NCI-H748 treated with DMSO at 0.1 percent for 48 hours (cell line): ENCODE data around the gene RAPGEF4.

Source experiments
- DNase-seq: peaks from one replicate; lab custom pipeline; 2025; lab: John Stamatoyannopoulos, UW

RAPGEF4 gene

DNA sequence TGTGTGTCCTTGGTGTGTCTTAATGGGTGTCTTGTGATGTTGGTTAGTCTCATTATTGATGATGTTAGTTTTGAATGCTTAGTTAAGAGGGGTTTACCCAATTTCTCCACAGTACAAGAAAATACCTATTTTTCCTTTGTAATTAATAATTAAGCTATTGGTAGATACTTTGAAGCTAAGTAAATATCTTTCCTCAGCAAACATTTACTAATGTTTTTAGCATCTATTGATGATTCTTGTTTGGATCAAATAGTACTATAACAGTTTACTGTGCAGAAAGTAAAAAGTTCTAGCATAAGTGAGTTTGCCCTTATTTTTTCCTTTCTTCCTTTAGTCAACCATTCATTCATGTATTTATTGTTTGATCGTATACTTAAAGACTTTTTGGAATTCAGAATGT is 359.1 kb downstream of the RAPGEF4 start:
- no peak for DNase-seq

DNA sequence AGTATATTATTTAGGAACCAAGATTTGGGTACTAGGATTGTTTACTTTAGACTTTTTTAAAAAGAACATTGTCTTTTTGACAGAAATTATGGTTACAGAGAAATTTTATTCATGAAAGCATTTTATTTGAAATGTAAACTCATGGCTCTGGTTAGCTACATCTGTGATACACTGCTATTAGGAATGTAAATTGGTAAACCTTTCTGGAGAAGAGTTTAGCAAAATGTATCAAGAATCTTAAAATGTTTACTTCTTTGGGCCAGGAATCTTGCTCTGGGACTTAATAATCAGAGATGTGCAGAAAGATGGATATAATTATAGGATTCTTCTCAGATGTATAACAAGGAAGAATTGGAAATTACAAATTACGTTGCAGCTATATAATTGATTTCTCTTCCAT is 359.7 kb downstream of the RAPGEF4 start:
- no peak for DNase-seq

DNA sequence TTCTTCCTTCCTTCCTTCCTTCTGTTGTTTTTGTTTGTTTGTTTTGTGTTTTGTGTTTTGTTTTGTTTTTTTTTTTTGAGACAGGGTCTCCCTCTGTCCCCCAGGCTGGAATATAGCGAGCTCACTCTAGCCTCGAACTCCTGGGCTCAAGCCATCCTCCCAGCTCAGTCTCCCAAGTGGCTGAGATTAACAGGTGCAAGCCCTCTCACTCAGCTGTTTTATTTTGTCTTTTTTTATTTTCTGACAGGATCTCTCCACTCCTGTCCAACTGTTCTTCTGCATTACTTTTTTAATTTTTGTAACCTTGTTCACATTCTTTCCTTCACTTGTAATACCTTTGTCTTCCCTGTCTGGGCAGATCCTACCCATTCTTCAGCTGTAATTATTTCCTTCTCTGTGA is 363.6 kb downstream of the RAPGEF4 start:
- no peak for DNase-seq

DNA sequence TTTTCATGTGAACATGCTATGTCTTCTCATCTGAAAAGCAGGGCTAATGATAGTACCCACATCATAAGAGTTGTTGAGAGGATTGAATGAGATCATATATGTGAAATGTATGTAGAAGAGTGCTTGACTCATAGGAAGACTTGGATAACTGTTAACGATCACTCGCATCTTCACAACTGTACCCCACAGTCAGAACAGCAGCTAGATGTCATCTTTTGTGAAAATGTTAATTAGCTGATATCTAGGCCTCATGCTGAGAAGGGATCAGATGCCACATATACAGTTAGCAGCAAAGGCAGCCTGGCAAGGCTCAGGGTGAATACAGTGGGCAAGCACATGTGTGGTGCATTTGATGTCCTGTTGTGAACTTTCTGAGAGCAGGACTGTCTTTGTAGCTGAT is 364.2 kb downstream of the RAPGEF4 start:
- no peak for DNase-seq

DNA sequence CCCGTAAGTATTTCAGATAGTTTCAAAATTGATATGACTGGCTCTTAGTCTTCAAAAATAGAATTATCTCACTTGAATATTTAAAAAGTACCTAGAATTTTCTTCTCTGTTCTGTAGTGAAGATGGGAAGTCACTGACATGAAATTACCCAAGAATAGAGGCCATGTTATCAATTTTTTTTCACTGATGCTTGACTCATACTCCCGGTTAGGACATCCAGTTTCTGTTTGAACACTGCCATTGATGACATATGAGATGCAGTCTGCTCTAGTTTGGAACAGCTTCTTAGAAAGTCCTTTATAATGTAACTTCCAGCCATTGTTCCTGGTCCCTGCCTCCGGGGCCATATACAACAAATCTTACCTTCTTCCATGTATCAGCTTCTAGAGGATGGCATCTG is 366.0 kb downstream of the RAPGEF4 start:
- DNase-seq: no peak
